Activated CD4-positive, alpha-beta T cell treated with anti-CD3 and anti-CD28 coated beads, Interleukin-2, amount 10 ng/mL, durations not matched to agents 7 days and 5 days (primary cell): ENCODE data around the gene ZCCHC14. TPM values are rescaled to one million over a fixed set of nuclear protein-coding genes. Genes with fewer than 3 reads are reported as not detected.
"Not testable (repeated sequence)": the region's sequence is repeated elsewhere in the genome, so short reads cannot be mapped to it uniquely, and the experiment has no call there.

Source experiments
- CTCF ChIA-PET: fragments of 350-600 bp; sonication (Branson Sonifier 250); formaldehyde crosslinking; loops from one replicate; lab custom pipeline; 2021; ENCODE audit warnings: antibody characterized with exemption; lab: Charles Lee
- POLR2A ChIA-PET: fragments of 350-600 bp; sonication (Branson Sonifier 250); formaldehyde crosslinking; loops from one replicate; lab custom pipeline; 2021; ENCODE audit warnings: antibody characterized with exemption; lab: Charles Lee
- DNase-seq: peaks from one replicate; pipeline ENCODE4 v3.0.0-alpha.2; 2020
- H3K27ac Mint-ChIP-seq: one replicate; pipeline ENCODE4 v1.8.0; 2021; ENCODE audit warnings: mild to moderate bottlenecking, moderate library complexity, mixed read lengths
- H3K27me3 Mint-ChIP-seq: one replicate; pipeline ENCODE4 v1.8.0; 2021; ENCODE audit warnings: mixed read lengths
- H3K36me3 Mint-ChIP-seq: one replicate; pipeline ENCODE4 v1.8.0; 2021; ENCODE audit warnings: low read depth, mixed read lengths
- H3K4me1 Mint-ChIP-seq: one replicate; pipeline ENCODE4 v1.8.0; 2021; ENCODE audit warnings: mixed read lengths
- H3K4me3 Mint-ChIP-seq: one replicate; pipeline ENCODE4 v1.8.0; 2021; ENCODE audit warnings: mild to moderate bottlenecking, moderate library complexity, mixed read lengths
- H3K9me3 Mint-ChIP-seq: one replicate; pipeline ENCODE4 v1.8.0; 2021; ENCODE audit warnings: mixed read lengths
- total RNA-seq, 2 experiments: library from RNA; stranded (reverse); gene quantifications; one replicate each; pipeline ENCODE4 v1.2.3, GENCODE V29; 2021

ZCCHC14 gene
- total RNA-seq, 2 experiments from 2014 or later, result 7.6 to 7.9 TPM

GRCh38 chr16:87517610-87518429, 25.0 kb upstream of the ZCCHC14 start:
- H3K4me1 Mint-ChIP-seq, H3K27ac Mint-ChIP-seq, DNase-seq, POLR2A ChIA-PET, H3K4me3 Mint-ChIP-seq, H3K36me3 Mint-ChIP-seq, CTCF ChIA-PET, H3K9me3 Mint-ChIP-seq, H3K27me3 Mint-ChIP-seq: not testable (repeated sequence)

GRCh38 chr16:87516361-87516760, 23.5 kb upstream of the ZCCHC14 start:
- POLR2A ChIA-PET, result no interaction called here
- Mint-ChIP-seq H3K4me3 (no peak overlapping the region), H3K27me3 (no peaks in the 10 kb centered on the region), H3K9me3 (no peaks in the 10 kb centered on the region), H3K4me1 (no peaks in the 10 kb centered on the region), H3K36me3 (no peaks in the 10 kb centered on the region), H3K27ac (no peak overlapping the region)
- no peak for DNase-seq
- CTCF ChIA-PET, result no interaction called here

GRCh38 chr16:87515475-87516330, 22.9 kb upstream of the ZCCHC14 start:
- ChIA-PET POLR2A (no interaction called here), CTCF (interaction anchor here (0.7 kb wide), 1 partner anchor 17 kb away, joined by 4 read pairs; no protein-coding TSS in a partner anchor)
- no peaks in the 10 kb centered on the region for H3K4me1 Mint-ChIP-seq
- H3K27ac Mint-ChIP-seq, result no peak overlapping the region
- H3K9me3 Mint-ChIP-seq, result no peaks in the 10 kb centered on the region
- no peaks in the 10 kb centered on the region for H3K27me3 Mint-ChIP-seq
- no peaks in the 10 kb centered on the region for H3K36me3 Mint-ChIP-seq
- H3K4me3 Mint-ChIP-seq, result no peak overlapping the region
- no peak for DNase-seq

GRCh38 chr16:87509778-87510177, 17.0 kb upstream of the ZCCHC14 start:
- H3K4me3 Mint-ChIP-seq, CTCF ChIA-PET, H3K36me3 Mint-ChIP-seq, POLR2A ChIA-PET, H3K4me1 Mint-ChIP-seq, H3K9me3 Mint-ChIP-seq, DNase-seq, H3K27ac Mint-ChIP-seq: not testable (repeated sequence)
- H3K27me3 Mint-ChIP-seq, result peaks cover 15% of the 10 kb centered on the region

GRCh38 chr16:87507351-87508069, 14.7 kb upstream of the ZCCHC14 start:
- POLR2A ChIA-PET, result interaction anchor here (0.6 kb wide), 1 partner anchor 569 kb away, joined by 3 read pairs; no protein-coding TSS in a partner anchor
- no peak overlapping the region for H3K4me3 Mint-ChIP-seq
- H3K4me1 Mint-ChIP-seq, result peaks cover 2% of the 10 kb centered on the region
- DNase-seq, result no peak
- H3K27ac Mint-ChIP-seq, result no peak overlapping the region
- H3K9me3 Mint-ChIP-seq, result no peaks in the 10 kb centered on the region
- CTCF ChIA-PET, result no interaction called here
- H3K36me3 Mint-ChIP-seq, result no peaks in the 10 kb centered on the region
- peaks cover 15% of the 10 kb centered on the region for H3K27me3 Mint-ChIP-seq

- ChIA-PET CTCF (no interaction called here), POLR2A (interaction anchor here (0.6 kb wide), 1 partner anchor 570 kb away, joined by 3 read pairs; no protein-coding TSS in a partner anchor)
- no peak overlapping the region for H3K27ac Mint-ChIP-seq
- no peaks in the 10 kb centered on the region for H3K9me3 Mint-ChIP-seq
- H3K27me3 Mint-ChIP-seq, result peaks cover 15% of the 10 kb centered on the region
- peaks cover 2% of the 10 kb centered on the region for H3K4me1 Mint-ChIP-seq
- no peaks in the 10 kb centered on the region for H3K36me3 Mint-ChIP-seq
- H3K4me3 Mint-ChIP-seq, result no peak overlapping the region
- DNase-seq, result no peak
Measured at GRCh38 chr16:87506423-87507350, 13.9 kb upstream of the ZCCHC14 start.

- ChIA-PET CTCF (no interaction called here), POLR2A (no interaction called here)
- DNase-seq, result no peak
- H3K4me3 Mint-ChIP-seq, result no peak overlapping the region
- peaks cover 2% of the 10 kb centered on the region for H3K4me1 Mint-ChIP-seq
- peaks cover 15% of the 10 kb centered on the region for H3K27me3 Mint-ChIP-seq
- no peaks in the 10 kb centered on the region for H3K36me3 Mint-ChIP-seq
- no peaks in the 10 kb centered on the region for H3K9me3 Mint-ChIP-seq
- no peak overlapping the region for H3K27ac Mint-ChIP-seq
Measured at GRCh38 chr16:87505834-87506233, 13.0 kb upstream of the ZCCHC14 start.

GRCh38 chr16:87503232-87503937, 10.6 kb upstream of the ZCCHC14 start:
- H3K4me3 Mint-ChIP-seq, H3K27ac Mint-ChIP-seq, H3K4me1 Mint-ChIP-seq, DNase-seq, CTCF ChIA-PET, H3K36me3 Mint-ChIP-seq, POLR2A ChIA-PET, H3K9me3 Mint-ChIP-seq: not testable (repeated sequence)
- peaks cover 20% of the 10 kb centered on the region for H3K27me3 Mint-ChIP-seq

- H3K4me3 Mint-ChIP-seq, result no peak overlapping the region
- H3K27me3 Mint-ChIP-seq, result peaks cover 18% of the 10 kb centered on the region
- ChIA-PET POLR2A (no interaction called here), CTCF (no interaction called here)
- H3K36me3 Mint-ChIP-seq, result no peaks in the 10 kb centered on the region
- H3K9me3 Mint-ChIP-seq, result no peaks in the 10 kb centered on the region
- H3K27ac Mint-ChIP-seq, result no peak overlapping the region
- no peak for DNase-seq
- H3K4me1 Mint-ChIP-seq, result peaks cover 2% of the 10 kb centered on the region
Measured at GRCh38 chr16:87502308-87502969, 9.6 kb upstream of the ZCCHC14 start.

- H3K36me3 Mint-ChIP-seq, result no peaks in the 10 kb centered on the region
- H3K27me3 Mint-ChIP-seq, result peaks cover 15% of the 10 kb centered on the region
- H3K4me3 Mint-ChIP-seq, result no peak overlapping the region
- no peaks in the 10 kb centered on the region for H3K9me3 Mint-ChIP-seq
- no peak overlapping the region for H3K27ac Mint-ChIP-seq
- peaks cover 7% of the 10 kb centered on the region for H3K4me1 Mint-ChIP-seq
- ChIA-PET POLR2A (no interaction called here), CTCF (no interaction called here)
- DNase-seq, result no peak
Measured at GRCh38 chr16:87501117-87501516, 8.3 kb upstream of the ZCCHC14 start.

- Mint-ChIP-seq H3K27ac (no peak overlapping the region), H3K4me1 (peaks cover 14% of the 10 kb centered on the region), H3K4me3 (no peak overlapping the region), H3K9me3 (no peaks in the 10 kb centered on the region), H3K27me3 (peaks cover 13% of the 10 kb centered on the region), H3K36me3 (no peaks in the 10 kb centered on the region)
- no peak for DNase-seq
- ChIA-PET POLR2A (no interaction called here), CTCF (interaction anchor here (0.6 kb wide), 1 partner anchor 31 kb away, joined by 3 read pairs; no protein-coding TSS in a partner anchor)
Measured at GRCh38 chr16:87499189-87499486, 6.3 kb upstream of the ZCCHC14 start.
